Glomerular endothelial cell (primary cell): ENCODE data around the gene IL4R. TPM values are rescaled to one million over a fixed set of nuclear protein-coding genes. Genes with fewer than 3 reads are reported as not detected.
"Not testable (repeated sequence)": the region's sequence is repeated elsewhere in the genome, so short reads cannot be mapped to it uniquely, and the experiment has no call there.

Source experiments
- DNase-seq: peaks from one replicate; pipeline ENCODE4 v3.0.0-alpha.2; 2011; ENCODE audit warnings: low read depth, low spot score; ENCODE audit errors: extremely low read depth
- total RNA-seq: library from RNA; depleted of rRNA; stranded (reverse); fragments of >200 nt; gene quantifications from 2 replicates; pipeline ENCODE4 v1.2.3, GENCODE V29; 2015

IL4R gene
- total RNA-seq = 117 and 165 TPM in 2 replicates

- DNase-seq = no peak
Observed at GRCh38 chr16:27313422-27314160, at the start of gene IL4R. TSS of gene IL4R (plus strand) at chr16:27313974. CDS start at chr16:27340204, 26,230 bp downstream.

GRCh38 chr16:27264151-27264550 is 49.6 kb upstream of the IL4R start:
- no peak for DNase-seq

- no peak for DNase-seq
Observed at GRCh38 chr16:27265982-27266381, 47.8 kb upstream of the IL4R start.

- no peak for DNase-seq
Observed at GRCh38 chr16:27267037-27267677, 46.6 kb upstream of the IL4R start.

GRCh38 chr16:27268376-27269299 is 45.1 kb upstream of the IL4R start, which contains the start of gene NSMCE1:
TSS of gene NSMCE1 (minus strand) at chr16:27268772. CDS start at chr16:27257570, 11,202 bp downstream.
- DNase-seq = peak; percentile 78

GRCh38 chr16:27269300-27270150 is 44.2 kb upstream of the IL4R start:
- DNase-seq = no peak

GRCh38 chr16:27270349-27270748 is 43.4 kb upstream of the IL4R start:
- no peak for DNase-seq

- DNase-seq = no peak
Observed at GRCh38 chr16:27272076-27272475, 41.7 kb upstream of the IL4R start.

- not testable (repeated sequence) for DNase-seq
Observed at GRCh38 chr16:27272697-27273096, 41.1 kb upstream of the IL4R start.

- DNase-seq = no peak
Observed at GRCh38 chr16:27273330-27273669, 40.5 kb upstream of the IL4R start.

GRCh38 chr16:27273670-27274423 is 39.9 kb upstream of the IL4R start:
- no peak for DNase-seq

- not testable (repeated sequence) for DNase-seq
Observed at GRCh38 chr16:27274424-27274874, 39.3 kb upstream of the IL4R start.

GRCh38 chr16:27275394-27275793 is 38.4 kb upstream of the IL4R start:
- no peak for DNase-seq

- no peak for DNase-seq
Observed at GRCh38 chr16:27281243-27281642, 32.5 kb upstream of the IL4R start.

- DNase-seq = no peak
Observed at GRCh38 chr16:27284865-27285675, 28.7 kb upstream of the IL4R start.

- DNase-seq = no peak
Observed at GRCh38 chr16:27285676-27286196, 28.0 kb upstream of the IL4R start.

- peak; percentile 95 for DNase-seq
Observed at GRCh38 chr16:27286451-27286850, 27.3 kb upstream of the IL4R start.

GRCh38 chr16:27287051-27287811 is 26.5 kb upstream of the IL4R start:
- DNase-seq = no peak
